Esophagus muscularis mucosa (tissue), 4 donors: ENCODE measurements around the gene B4GALT5. TPM values are rescaled to one million over a fixed set of nuclear protein-coding genes. Genes with fewer than 3 reads are reported as not detected.

Source experiments
- DNase-seq: peaks from one replicate; pipeline ENCODE4 v3.0.0-alpha.2; 2017; ENCODE audit errors: extremely low spot score
- H3K27ac ChIP-seq, 4 donors: fragments of 200-600 bp; sonication (generic); replicated peaks in 1 of 4; 1 replicate in 3 of 4; 2 replicates in 1 of 4; pipeline ENCODE4 v1.5.1; 2016 to 2019; ENCODE audit warnings: mild to moderate bottlenecking in 1 of 4
- H3K27me3 ChIP-seq, 4 donors: fragments of 200-600 bp; sonication (generic); one replicate each; pipeline versions ENCODE4 v1.5.1 to v1.6.0; 2016 to 2019
- H3K36me3 ChIP-seq, 4 donors: fragments of 200-600 bp; sonication (generic); one replicate each; pipeline ENCODE4 v1.5.1; 2016 to 2019
- H3K4me1 ChIP-seq, 4 donors: fragments of 200-600 bp; sonication (generic); one replicate each; pipeline ENCODE4 v1.5.1; 2016 to 2019
- H3K4me3 ChIP-seq, 4 donors: fragments of 200-600 bp; sonication (generic); 1 replicate in 2 of 4; 2 replicates in 2 of 4; pipeline ENCODE4 v1.5.1; 2016 to 2019; ENCODE audit warnings: mild to moderate bottlenecking in 4 of 4, moderate library complexity in 1 of 4
- H3K9me3 ChIP-seq, 4 donors: fragments of 200-600 bp; sonication (generic); 1 replicate in 3 of 4; 2 replicates in 1 of 4; pipeline ENCODE4 v1.5.1; 2016 to 2019
- EP300 ChIP-seq: sonication (generic); formaldehyde crosslinking; IDR thresholded peaks from one replicate; pipeline ENCODE4 v1.6.1; 2017; ENCODE audit warnings: antibody characterized with exemption
- POLR2A ChIP-seq: fragments of 450-650 bp; IDR thresholded peaks from one replicate; pipeline ENCODE4 v1.6.1; 2017; ENCODE audit warnings: antibody characterized with exemption, moderate library complexity, mild to moderate bottlenecking, low read depth
- POLR2AphosphoS5 ChIP-seq, 2 donors: sonication (generic); formaldehyde crosslinking; IDR thresholded peaks; one replicate each; pipeline ENCODE4 v1.6.1; 2017; ENCODE audit warnings: antibody characterized with exemption in 2 of 2
- WGBS: methylation state at CpG from one replicate; pipeline ENCODE4 v1.1.5; 2018; 5-methylcytosine and 5-hydroxymethylcytosine counted together
- intact Hi-C: fragments of 100-400 bp; cut with DNase I; formaldehyde crosslinking; loops from one replicate; pipeline ENCODE4 v1.15.1; 2023
- total RNA-seq, 4 donors: library from RNA; depleted of rRNA; stranded (reverse); fragments of >200 nt; gene quantifications; one replicate each; pipeline versions ENCODE4 v1.1.0 to v1.2.1, GENCODE V29; 2016
- TF ChIP-seq, protein P1 (sequence below), 3 experiments: fragments of 200-600 bp in 2 of 3; fragments of 450-650 bp in 1 of 3; sonication (generic) in 2 of 3; IDR thresholded peaks; one replicate each; pipeline ENCODE4 v1.5.1; 2017 to 2019; ENCODE audit warnings: antibody characterized with exemption in 3 of 3, mild to moderate bottlenecking in 2 of 3, moderate library complexity in 1 of 3

B4GALT5 gene
- total RNA-seq, 4 donors from 2014 or later, result 23.3 to 51.2 (median 37.1) TPM

DNA sequence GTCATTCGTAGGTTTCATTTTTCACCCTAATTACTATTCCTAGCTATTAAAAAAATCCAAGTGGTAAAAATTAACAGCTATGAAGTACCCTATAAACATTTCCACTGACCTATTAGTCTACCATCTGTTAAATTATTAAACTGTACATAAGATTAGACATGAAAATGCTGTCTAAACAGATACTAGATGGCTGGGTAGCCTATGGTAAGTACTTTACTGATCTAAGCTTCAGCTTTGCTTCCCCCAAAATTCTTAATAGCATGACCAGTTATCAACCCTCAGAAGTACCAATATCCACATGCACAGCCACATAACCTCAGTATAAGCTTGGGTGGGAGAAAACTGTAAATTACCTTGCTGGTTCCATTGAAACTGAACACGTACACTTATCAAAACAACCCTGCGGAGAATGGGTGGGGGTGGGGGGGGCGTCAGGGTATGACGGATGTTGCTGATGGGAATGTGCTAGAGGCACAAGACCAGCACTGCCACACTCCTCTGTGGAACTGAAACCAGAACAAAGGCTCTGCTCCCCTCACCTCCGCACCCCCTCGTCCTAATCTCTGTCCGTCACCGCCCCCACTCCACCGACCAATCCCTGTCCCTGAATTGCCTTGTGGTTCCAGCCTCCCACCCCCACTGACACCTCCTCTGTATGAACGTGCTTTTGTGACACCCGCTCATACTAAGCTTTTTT is 45.3 kb downstream of the B4GALT5 start:
- 67% methylated on average over 12 of the region's 12 CpGs for WGBS
- H3K27ac ChIP-seq, result no peak overlapping the region

DNA sequence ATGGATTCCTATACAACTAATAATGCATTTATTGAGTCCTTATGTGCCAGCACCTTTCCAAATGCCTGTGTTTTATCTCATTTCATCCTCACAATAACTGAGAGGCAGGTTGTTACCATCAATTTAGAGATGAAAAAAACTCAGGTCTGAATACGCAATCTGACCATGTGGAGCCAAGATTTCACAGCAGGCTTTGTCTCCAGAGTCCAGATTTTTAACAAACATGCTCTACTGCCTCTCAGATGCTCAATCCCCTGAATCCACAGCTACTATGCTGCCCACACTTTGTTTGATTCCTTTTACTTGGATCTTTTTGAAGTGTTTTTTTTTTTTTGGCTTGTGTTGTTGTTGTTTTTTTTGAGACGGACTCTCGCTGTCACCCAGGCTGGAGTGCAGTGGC is 46.8 kb downstream of the B4GALT5 start:
- no peak for TF ChIP-seq EP300
- TF ChIP-seq, protein P1, sequence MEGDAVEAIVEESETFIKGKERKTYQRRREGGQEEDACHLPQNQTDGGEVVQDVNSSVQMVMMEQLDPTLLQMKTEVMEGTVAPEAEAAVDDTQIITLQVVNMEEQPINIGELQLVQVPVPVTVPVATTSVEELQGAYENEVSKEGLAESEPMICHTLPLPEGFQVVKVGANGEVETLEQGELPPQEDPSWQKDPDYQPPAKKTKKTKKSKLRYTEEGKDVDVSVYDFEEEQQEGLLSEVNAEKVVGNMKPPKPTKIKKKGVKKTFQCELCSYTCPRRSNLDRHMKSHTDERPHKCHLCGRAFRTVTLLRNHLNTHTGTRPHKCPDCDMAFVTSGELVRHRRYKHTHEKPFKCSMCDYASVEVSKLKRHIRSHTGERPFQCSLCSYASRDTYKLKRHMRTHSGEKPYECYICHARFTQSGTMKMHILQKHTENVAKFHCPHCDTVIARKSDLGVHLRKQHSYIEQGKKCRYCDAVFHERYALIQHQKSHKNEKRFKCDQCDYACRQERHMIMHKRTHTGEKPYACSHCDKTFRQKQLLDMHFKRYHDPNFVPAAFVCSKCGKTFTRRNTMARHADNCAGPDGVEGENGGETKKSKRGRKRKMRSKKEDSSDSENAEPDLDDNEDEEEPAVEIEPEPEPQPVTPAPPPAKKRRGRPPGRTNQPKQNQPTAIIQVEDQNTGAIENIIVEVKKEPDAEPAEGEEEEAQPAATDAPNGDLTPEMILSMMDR (IDR thresholded peaks at IDR 0.05), result no peak
- no peak for TF ChIP-seq POLR2AphosphoS5 (IDR thresholded peaks at IDR 0.05)
- TF ChIP-seq POLR2A, result no peak
- H3K9me3 ChIP-seq, result no peaks in the 10 kb centered on the region
- no peak overlapping the region for H3K27ac ChIP-seq
- no peak for DNase-seq
- H3K36me3 ChIP-seq, result no peaks in the 10 kb centered on the region
- 66% methylated on average over 3 of the region's 3 CpGs for WGBS
- no peaks in the 10 kb centered on the region for H3K27me3 ChIP-seq
- intact Hi-C loops, result no loop called here
- peaks cover 36 to 57% (median 38%) of the 10 kb centered on the region in 4 donors for H3K4me1 ChIP-seq
- H3K4me3 ChIP-seq, result no peak overlapping the region

More for the DNA sequence above, 45.3 kb downstream of the B4GALT5 start:
- no peak for TF ChIP-seq EP300
- intact Hi-C loops, result no loop called here
- Histone ChIP-seq H3K36me3 (no peaks in the 10 kb centered on the region), H3K4me1 (peaks cover 41 to 69% (median 46%) of the 10 kb centered on the region in 4 donors), H3K27me3 (no peaks in the 10 kb centered on the region), H3K9me3 (no peaks in the 10 kb centered on the region), H3K4me3 (no peak overlapping the region)
- DNase-seq, result no peak

GRCh38 chr20:49665796-49666195 is 47.9 kb downstream of the B4GALT5 start:
- no peaks in the 10 kb centered on the region for H3K27me3 ChIP-seq
- no peak for TF ChIP-seq POLR2A
- no peak for TF ChIP-seq EP300
- TF ChIP-seq POLR2AphosphoS5 (IDR thresholded peaks at IDR 0.05), result no peak
- TF ChIP-seq, protein P1 (IDR thresholded peaks at IDR 0.05), result no peak
- intact Hi-C loops, result no loop called here
- peaks cover 33 to 57% (median 37%) of the 10 kb centered on the region in 4 donors for H3K4me1 ChIP-seq
- no peaks in the 10 kb centered on the region for H3K9me3 ChIP-seq
- H3K27ac ChIP-seq, result no peak overlapping the region
- WGBS, result 93% methylated on average over 7 of the region's 7 CpGs
- no peak overlapping the region for H3K4me3 ChIP-seq
- no peaks in the 10 kb centered on the region for H3K36me3 ChIP-seq
- DNase-seq, result no peak

GRCh38 chr20:49664612-49665313 is 48.9 kb downstream of the B4GALT5 start:
- no peaks in the 10 kb centered on the region for H3K27me3 ChIP-seq
- H3K9me3 ChIP-seq, result no peaks in the 10 kb centered on the region
- no peaks in the 10 kb centered on the region for H3K36me3 ChIP-seq
- TF ChIP-seq POLR2AphosphoS5 (IDR thresholded peaks at IDR 0.05) (no peak), POLR2A (no peak), EP300 (no peak)
- TF ChIP-seq, protein P1 (IDR thresholded peaks at IDR 0.05), result no peak
- no peak overlapping the region for H3K4me3 ChIP-seq
- intact Hi-C loops, result no loop called here
- 100% methylated on average over 3 of the region's 3 CpGs for WGBS
- DNase-seq, result no peak
- H3K4me1 ChIP-seq, result peaks cover 28 to 52% (median 32%) of the 10 kb centered on the region in 4 donors
- no peak overlapping the region for H3K27ac ChIP-seq

- peaks cover 27 to 49% (median 33%) of the 10 kb centered on the region in 4 donors for H3K4me1 ChIP-seq
- intact Hi-C loops, result no loop called here
- no peak overlapping the region for H3K27ac ChIP-seq
- H3K27me3 ChIP-seq, result no peaks in the 10 kb centered on the region
- H3K36me3 ChIP-seq, result no peaks in the 10 kb centered on the region
- no peak overlapping the region for H3K4me3 ChIP-seq
- TF ChIP-seq EP300 (no peak), POLR2AphosphoS5 (IDR thresholded peaks at IDR 0.05) (no peak), POLR2A (no peak)
- TF ChIP-seq, protein P1 (IDR thresholded peaks at IDR 0.05), result no peak
- no peaks in the 10 kb centered on the region for H3K9me3 ChIP-seq
- DNase-seq, result no peak
Measured at GRCh38 chr20:49663112-49663511, 50.6 kb downstream of the B4GALT5 start.
